ENCODE results near the gene TBX2. TPM values are rescaled to one million over a fixed set of nuclear protein-coding genes. Genes with fewer than 3 reads are reported as not detected.

TBX2 gene
- total and polyA plus RNA-seq, 2 of the 13 experiments (the other 11 are each of a cell fraction or from before 2014, with no cell fraction given): 2.8 to 15.3 TPM

DNA sequence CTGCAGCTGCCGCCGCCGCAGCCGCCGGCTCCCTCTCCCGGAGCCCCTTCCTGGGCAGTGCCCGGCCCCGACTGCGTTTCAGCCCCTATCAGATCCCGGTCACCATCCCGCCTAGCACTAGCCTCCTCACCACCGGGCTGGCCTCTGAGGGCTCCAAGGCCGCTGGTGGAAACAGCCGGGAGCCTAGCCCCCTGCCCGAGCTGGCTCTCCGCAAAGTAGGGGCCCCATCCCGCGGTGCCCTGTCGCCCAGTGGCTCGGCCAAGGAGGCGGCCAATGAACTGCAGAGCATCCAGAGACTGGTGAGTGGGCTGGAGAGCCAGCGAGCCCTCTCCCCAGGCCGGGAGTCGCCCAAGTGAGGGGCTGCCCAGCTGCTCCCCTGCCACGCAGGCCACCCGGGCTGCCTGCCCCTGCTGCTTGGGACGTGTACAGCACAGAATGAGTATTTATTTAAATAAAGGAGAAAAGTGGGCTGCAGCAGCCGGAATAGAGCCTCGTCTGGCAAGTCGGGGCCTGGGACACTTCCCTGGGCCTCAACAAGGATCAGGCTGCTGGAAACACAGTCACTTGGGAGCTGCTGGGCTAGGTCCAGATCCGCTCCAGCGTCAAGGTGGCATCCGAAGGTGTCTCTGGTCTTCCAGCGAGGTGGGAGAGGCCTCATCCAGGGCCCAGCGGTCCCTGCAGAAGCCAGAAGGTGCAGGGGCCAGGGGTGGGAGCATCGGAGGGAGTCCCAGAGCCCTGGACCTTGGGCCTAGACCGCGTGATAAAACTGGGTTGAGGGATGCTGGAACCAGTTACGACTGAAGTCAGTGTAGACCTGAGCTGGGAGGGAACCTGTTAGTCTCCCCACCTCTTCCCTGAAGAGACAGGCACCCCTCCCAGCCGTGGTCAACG, 8.8 kb downstream of the TBX2 start (continued):
- TF ChIP-seq HOXA3 (CRISPR knock-in tag; IDR thresholded peaks at IDR 0.05) (0 out of 2 replicates have a peak, but pooled peaks have one; percentile 7), ZNF143 (CRISPR knock-in tag; IDR thresholded peaks at IDR 0.05) (no peak), ZC3H13 (CRISPR knock-in tag; IDR thresholded peaks at IDR 0.05) (0 out of 2 replicates have a peak, but pooled peaks have one; percentile 50), ZNF720 (CRISPR knock-in tag; IDR thresholded peaks at IDR 0.05) (no peak), FOXC1 (CRISPR knock-in tag; IDR thresholded peaks at IDR 0.05; ENCODE audit: borderline replicate concordance) (no peak), IKZF1 (IDR thresholded peaks at IDR 0.05) (no peak), AKAP8 (CRISPR knock-in tag; IDR thresholded peaks at IDR 0.05) (0 out of 2 replicates have a peak, but pooled peaks have one; percentile 32), NFE2L1 (CRISPR knock-in tag; IDR thresholded peaks at IDR 0.05; ENCODE audit: borderline replicate concordance) (no peak), ARHGAP35 (CRISPR knock-in tag; IDR thresholded peaks at IDR 0.05; ENCODE audit: borderline replicate concordance) (no peak), FOXP1 (IDR thresholded peaks at IDR 0.05) (no peak), FOXP1 (CRISPR knock-in tag; IDR thresholded peaks at IDR 0.05) (no peak), MAF1 (CRISPR knock-in tag; IDR thresholded peaks at IDR 0.05; ENCODE audit: borderline replicate concordance) (no peak), RFX5 (IDR thresholded peaks at IDR 0.05; ENCODE audit: low read depth, low read length) (no peak), U2AF2 (IDR thresholded peaks at IDR 0.05; ENCODE audit: low read depth, low read length) (no peak), ZNF121 (CRISPR knock-in tag; IDR thresholded peaks at IDR 0.05) (no peak), RBFOX2 (IDR thresholded peaks at IDR 0.05; ENCODE audit: low read depth, low read length) (peak; percentile 68), HNRNPL (IDR thresholded peaks at IDR 0.05; ENCODE audit: low read depth, low read length) (peak; percentile 64; the same call in 1 of the 2 replicates), PRMT3 (CRISPR knock-in tag; IDR thresholded peaks at IDR 0.05; ENCODE audit: borderline replicate concordance, low read depth) (no peak), ZNF180 (CRISPR knock-in tag; IDR thresholded peaks at IDR 0.05; ENCODE audit: borderline replicate concordance, low read depth) (no peak), ZNF674 (CRISPR knock-in tag; IDR thresholded peaks at IDR 0.05; ENCODE audit: low read depth) (no peak)
- TF ChIP-seq, protein P1, sequence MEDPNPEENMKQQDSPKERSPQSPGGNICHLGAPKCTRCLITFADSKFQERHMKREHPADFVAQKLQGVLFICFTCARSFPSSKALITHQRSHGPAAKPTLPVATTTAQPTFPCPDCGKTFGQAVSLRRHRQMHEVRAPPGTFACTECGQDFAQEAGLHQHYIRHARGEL (CRISPR knock-in tag; IDR thresholded peaks at IDR 0.05): no peak
- TF ChIP-seq, protein P2, sequence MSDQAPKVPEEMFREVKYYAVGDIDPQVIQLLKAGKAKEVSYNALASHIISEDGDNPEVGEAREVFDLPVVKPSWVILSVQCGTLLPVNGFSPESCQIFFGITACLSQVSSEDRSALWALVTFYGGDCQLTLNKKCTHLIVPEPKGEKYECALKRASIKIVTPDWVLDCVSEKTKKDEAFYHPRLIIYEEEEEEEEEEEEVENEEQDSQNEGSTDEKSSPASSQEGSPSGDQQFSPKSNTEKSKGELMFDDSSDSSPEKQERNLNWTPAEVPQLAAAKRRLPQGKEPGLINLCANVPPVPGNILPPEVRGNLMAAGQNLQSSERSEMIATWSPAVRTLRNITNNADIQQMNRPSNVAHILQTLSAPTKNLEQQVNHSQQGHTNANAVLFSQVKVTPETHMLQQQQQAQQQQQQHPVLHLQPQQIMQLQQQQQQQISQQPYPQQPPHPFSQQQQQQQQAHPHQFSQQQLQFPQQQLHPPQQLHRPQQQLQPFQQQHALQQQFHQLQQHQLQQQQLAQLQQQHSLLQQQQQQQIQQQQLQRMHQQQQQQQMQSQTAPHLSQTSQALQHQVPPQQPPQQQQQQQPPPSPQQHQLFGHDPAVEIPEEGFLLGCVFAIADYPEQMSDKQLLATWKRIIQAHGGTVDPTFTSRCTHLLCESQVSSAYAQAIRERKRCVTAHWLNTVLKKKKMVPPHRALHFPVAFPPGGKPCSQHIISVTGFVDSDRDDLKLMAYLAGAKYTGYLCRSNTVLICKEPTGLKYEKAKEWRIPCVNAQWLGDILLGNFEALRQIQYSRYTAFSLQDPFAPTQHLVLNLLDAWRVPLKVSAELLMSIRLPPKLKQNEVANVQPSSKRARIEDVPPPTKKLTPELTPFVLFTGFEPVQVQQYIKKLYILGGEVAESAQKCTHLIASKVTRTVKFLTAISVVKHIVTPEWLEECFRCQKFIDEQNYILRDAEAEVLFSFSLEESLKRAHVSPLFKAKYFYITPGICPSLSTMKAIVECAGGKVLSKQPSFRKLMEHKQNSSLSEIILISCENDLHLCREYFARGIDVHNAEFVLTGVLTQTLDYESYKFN (CRISPR knock-in tag; conservative IDR thresholded peaks at IDR 0.05): no peak
- TF ChIP-seq, protein P3, sequence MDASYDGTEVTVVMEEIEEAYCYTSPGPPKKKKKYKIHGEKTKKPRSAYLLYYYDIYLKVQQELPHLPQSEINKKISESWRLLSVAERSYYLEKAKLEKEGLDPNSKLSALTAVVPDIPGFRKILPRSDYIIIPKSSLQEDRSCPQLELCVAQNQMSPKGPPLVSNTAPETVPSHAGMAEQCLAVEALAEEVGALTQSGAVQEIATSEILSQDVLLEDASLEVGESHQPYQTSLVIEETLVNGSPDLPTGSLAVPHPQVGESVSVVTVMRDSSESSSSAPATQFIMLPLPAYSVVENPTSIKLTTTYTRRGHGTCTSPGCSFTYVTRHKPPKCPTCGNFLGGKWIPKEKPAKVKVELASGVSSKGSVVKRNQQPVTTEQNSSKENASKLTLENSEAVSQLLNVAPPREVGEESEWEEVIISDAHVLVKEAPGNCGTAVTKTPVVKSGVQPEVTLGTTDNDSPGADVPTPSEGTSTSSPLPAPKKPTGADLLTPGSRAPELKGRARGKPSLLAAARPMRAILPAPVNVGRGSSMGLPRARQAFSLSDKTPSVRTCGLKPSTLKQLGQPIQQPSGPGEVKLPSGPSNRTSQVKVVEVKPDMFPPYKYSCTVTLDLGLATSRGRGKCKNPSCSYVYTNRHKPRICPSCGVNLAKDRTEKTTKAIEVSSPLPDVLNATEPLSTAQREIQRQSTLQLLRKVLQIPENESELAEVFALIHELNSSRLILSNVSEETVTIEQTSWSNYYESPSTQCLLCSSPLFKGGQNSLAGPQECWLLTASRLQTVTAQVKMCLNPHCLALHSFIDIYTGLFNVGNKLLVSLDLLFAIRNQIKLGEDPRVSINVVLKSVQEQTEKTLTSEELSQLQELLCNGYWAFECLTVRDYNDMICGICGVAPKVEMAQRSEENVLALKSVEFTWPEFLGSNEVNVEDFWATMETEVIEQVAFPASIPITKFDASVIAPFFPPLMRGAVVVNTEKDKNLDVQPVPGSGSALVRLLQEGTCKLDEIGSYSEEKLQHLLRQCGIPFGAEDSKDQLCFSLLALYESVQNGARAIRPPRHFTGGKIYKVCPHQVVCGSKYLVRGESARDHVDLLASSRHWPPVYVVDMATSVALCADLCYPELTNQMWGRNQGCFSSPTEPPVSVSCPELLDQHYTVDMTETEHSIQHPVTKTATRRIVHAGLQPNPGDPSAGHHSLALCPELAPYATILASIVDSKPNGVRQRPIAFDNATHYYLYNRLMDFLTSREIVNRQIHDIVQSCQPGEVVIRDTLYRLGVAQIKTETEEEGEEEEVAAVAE (CRISPR knock-in tag; IDR thresholded peaks at IDR 0.05; ENCODE audit: borderline replicate concordance): no peak
